ENCODE measurements around the gene NPSR1.
"Not testable (repeated sequence)": the region's sequence is repeated elsewhere in the genome, so short reads cannot be mapped to it uniquely, and the experiment has no call there.

Gene NPSR1

DNA sequence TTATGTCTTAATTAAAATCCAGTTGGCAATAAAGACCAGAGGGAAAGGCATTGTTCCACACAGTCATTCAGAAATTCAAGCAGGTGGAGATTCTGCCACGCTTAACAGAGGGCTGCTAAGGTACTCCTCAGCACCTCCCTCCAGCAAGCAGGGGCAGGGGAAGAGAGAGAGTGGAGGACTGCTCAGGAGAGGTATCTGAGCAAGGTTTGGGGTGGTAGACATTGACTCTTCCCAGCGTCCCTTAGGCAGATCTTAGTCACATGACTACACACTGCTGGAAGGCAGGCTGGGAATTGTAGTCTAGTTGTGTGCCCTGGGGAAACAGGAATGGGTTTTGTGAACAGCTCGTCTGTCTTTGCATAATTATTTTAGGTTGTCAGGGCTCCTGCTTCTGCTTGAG is 181.6 kb downstream of the NPSR1 start:
- DNase-seq: no peak

DNA sequence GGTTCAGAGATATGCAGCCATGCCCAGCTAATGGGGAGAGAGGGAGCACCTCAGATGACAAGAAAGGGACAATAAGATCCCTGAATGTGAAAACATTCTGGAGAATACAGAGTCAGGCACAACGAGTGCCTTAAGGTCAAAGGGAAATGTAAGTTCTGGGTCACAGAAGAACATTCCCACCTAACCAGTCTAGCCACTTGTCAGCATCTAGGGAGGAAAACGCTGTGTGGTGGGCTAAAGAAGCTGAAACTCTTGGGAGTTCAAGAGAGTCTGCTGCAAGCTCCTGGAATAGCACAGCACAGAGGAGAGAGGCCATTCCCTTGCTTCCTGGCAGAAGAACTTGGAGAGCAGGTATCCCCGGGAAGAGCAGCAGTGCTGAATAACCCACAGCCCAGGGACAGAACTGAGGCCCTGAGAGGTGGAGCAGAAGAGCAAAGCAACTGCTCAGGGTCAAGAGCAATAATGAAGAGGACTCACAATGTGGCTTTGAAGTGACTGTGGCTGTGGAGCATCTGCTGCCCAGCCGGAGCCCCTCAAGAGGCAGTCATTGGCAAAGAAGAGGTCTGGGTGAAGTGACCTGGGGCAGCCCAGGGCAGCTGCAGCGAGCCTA is 182.3 kb downstream of the NPSR1 start:
- no peak for DNase-seq

DNA sequence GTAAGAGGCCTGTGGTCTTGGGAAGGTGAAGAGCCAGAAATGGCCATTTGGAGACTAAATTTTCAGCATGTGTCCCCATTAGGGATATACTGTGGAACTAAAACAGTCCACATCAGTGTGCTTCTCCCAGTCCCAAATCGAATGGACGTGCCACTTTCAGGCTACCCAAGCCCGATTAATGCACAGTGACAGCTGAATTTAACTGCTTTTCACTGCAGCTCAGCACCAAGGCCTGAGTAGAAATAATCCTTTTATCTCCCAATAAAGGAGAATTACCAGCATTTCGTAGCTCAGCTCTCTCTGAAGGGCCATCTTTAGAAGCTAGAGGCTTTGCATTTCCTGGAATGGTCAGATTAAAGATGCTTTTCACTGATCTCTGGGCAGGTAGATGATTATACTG is 183.3 kb downstream of the NPSR1 start:
- DNase-seq: no peak

DNA sequence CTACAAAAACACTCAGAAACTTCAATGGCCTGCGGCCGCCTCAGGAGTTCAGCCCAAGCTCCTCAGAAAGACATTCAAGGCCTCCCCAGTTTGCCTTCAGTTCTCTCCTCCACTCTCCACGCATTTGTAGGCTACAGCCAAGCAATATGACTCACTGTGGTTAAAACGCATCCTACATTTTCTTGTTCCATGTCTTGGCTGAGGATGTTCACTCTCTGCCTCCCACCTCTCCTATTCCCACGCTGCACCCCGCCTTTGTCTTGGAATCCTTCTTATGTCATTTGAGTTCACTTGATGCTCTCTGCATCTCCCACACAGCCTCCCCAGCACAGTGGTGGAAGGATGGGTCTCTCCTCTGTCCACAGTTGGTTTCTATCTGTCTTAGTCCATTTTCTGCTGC is 184.8 kb downstream of the NPSR1 start:
- no peak for DNase-seq

DNA sequence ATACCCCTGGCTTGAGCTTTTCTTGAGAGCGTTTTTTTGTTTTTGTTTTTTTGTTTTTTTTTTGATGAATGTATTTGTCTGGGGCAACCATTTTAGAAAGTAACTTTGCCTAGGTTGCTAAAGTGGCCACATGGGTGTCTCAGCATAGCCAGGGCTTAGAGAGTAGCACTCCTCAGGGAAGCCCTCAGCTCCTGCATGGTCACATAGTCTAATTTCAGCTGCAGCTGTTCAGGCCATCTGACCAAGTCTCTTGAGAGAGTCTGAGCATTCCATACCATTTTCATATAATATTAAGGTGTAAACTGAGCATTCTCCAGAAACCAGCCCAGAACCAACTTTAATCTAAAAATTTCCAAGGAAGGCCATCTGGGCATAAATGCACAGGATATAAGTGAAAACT is 186.4 kb downstream of the NPSR1 start:
- no peak for DNase-seq

DNA sequence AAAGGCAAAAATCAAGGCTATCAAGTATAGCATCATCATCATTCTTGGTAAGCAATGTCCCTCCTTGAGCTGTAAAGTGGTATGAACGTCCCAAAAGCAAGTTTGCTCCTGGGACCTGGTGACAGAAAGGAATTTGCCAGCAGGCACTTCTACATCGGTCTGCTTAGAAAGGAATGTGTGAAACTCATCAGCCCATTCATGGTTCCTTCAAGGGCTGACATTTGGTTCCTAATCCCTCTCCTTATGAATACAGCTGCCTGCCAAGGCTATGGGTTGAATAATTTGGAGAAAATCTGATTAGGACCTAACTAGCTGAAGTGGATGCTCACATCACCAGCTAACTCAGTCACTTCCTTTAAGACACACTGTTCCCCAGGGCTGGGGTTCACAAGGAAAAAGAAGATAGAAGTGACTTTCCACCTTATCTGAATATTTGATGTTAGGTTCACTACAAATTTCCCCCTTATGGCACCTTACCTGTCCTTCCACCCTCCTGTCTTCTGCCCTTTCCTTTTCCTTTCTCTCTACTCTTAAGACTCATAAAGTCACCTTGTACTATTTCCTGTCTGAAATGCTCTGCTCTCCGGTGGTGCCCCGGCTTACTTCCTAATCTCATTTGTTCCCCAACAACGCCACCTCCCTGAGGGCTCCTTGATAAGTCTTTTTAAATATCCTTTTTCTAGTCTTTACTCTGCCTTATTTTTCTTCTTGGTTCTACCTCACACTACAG is 187.1 kb downstream of the NPSR1 start:
- no peak for DNase-seq

DNA sequence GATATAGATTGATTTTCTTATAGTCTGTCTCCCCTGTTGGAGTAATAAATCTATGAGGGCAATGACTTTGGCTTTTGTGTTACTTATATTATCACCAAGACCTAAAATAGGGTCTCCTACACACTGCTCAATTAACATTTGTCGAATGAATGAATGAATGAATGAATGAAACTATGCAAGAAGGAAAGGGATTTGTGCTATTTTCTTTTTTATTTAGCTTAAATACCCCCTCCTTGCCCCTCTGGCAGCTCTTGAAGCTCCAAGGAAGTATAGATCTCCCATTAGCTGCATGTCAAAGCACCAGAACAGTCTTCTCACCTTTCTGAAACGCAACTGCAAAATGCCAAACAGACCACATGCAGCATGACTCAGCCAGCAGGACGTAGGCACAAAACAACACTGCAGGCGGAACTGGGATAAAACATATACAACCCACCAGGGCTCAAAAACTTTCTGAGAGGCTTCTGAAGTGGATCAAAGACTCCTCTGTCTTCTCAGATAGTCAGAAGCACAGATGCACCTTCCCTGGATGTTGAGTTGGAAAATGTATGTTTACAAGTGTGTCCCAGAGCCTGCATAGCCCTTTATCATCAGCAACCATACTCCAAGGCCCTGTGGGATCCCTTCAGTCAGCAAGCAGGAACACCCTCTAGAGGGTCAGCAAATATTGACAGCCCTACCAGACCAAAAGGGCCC is 187.8 kb downstream of the NPSR1 start:
- DNase-seq: peak; percentile 50

DNA sequence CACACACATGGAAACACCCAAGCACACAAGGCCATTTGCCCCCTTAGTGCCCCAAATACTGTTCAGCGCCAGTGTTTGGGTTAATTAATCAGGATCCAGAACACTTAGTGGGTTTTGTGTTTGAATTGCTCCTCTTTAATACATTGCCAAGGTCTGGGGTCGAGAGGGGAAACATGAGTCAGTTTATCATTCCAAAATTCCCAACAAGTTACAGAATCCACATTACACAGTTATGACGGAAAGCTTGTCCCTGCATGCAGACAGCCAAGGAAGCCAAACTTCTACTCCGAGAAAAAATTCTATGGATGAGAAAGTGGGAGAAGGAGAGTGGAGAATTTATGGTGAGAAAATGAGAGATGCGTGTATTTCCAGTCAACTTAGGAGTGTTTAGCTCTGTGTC is 189.0 kb downstream of the NPSR1 start:
- DNase-seq: no peak

DNA sequence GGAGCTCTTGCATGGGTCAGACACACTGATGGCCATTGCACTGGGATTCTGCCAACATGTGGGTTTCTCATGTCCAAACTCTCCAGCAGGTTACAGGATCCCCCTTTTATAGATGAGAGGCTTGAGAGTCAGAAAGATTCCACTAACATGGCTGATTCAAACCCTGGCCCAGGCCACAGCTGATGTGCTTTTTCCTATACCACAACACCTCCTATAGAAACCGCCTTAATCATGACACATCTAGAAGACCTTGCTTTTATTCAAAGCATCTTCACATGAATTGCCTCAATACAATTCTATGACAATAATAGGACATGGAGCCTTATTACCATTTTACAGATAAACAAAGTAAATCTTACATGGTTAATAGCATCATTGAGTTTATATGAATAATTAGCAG is 190.7 kb downstream of the NPSR1 start:
- DNase-seq: no peak

DNA sequence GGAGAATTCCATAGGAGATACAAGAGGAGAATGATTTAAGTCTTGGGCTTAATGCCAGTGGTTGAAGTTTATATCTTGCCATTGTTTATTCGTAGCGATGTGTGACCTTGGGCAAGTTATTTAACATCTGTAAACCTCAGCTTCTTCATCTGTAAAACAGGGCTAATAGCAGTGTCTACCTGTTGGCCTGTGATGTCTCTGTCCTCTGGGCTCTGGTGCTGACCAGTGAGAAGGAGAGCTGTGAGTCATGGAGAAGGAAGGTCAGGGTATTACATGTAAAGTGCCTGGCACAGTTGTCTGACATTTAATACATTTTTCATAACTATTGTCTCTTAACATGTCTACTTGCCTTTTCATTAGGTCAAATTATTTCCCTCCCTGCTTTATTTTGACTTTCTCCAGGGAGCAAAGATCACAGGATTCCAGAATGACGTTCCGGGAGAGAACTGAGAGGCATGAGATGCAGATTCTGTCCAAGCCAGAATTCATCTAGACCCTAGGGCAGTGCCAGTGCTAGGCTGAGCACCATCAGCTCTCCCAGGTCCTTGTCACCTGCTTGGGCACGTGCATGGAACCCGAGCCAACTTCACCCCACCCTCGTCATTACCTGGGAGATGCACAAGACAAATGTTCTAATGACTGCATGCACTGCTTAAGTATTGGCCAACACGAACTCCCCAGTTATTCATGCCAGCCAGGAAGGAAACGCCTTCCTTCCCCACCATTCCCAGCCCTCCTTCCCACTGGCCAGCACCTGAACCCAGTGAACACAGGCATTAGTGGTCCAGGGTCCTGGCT is 191.3 kb downstream of the NPSR1 start:
- DNase-seq: no peak

DNA sequence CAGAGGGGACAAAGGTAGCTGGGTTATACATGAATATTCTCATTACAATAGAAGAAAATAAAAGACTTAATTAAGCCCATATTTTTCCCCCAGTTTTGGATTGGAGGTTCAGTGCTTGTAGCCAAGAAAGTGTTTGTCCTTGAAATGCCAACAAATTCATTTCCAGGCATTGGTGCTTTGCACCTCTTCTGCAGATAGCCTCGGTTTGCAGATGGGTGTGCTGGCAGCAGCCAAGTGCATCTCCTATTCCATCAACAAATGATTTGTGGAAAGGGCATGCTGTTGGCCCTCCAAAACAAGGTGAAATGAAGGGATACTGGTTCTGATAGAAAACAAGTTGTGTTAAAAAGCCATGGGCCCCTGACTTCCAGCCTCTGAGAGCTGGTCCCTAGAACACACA is 192.0 kb downstream of the NPSR1 start:
- no peak for DNase-seq

DNA sequence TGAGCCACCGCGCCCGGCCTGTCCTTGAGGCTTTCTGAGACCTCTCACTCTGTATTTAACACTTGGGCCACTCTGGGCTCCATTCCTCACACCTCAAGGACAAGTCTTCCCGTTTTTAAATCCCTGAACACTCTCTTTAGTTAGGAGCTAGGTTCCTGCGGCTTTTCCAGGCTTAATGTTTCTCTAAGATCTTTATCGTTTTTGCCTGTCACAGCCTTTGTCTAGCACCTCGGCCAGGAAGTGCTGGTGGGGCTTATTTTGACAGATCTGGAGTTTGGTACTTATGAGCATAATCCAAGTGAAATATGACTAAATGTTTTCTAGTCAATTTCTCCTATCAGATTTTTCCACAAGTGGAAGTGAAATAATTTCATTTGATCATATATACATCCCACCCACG is 192.7 kb downstream of the NPSR1 start:
- no peak for DNase-seq

DNA sequence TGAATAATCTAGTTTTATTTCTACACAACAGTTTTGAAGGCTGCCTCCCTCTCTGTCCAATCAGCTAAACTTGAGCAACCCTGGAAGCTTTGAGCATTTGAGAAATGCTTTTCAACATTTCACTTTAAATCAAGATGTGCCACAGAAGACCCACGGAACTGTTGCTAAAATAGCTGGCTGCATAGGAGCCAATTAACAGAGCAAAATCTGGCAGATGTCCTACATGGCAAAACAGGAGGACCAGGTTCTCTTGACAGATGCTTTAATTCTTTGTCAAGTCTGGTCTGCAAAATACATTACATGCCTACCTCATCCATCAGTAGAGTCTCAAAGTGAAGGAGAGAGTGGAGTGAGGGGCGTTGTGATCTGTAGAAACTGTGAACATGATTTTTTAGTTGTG is 193.4 kb downstream of the NPSR1 start:
- DNase-seq: no peak

DNA sequence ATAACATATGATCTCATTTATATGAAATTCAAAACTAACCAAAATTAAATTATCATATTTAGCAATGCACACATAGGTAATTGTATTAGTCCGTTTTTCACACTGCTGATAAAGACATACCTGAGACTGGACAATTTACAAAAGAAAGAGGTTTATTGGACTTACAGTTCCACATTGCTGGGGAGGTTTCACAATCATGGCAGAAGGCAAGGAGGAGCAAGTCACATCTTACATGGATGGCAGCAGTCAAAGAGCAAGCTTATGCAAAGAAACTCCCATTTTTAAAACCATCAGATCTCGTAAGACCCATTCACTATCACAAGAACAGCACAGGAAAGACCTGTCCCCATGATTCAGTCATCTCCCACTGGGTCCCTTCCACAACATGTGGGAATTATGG is 200.4 kb downstream of the NPSR1 start:
- DNase-seq: not testable (repeated sequence)

DNA sequence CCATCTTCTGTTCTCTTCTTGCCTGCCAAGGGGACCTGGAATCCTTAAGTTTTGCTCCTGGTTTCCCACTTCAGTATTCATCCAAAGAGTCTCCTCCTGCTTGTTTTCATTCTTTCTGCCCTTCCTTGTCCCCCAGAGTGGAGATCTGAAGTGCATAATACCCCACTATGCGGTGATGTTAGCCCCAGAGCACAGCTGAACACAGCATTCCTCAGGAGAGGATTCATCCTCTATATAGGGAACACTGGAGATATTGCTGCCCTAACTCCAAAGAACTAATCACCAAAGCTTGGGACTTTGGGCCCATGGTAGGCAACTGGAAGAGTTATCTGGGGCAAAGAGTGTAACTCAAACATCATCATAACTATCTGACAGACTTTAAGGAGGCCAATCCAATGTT is 201.3 kb downstream of the NPSR1 start:
- not testable (repeated sequence) for DNase-seq

DNA sequence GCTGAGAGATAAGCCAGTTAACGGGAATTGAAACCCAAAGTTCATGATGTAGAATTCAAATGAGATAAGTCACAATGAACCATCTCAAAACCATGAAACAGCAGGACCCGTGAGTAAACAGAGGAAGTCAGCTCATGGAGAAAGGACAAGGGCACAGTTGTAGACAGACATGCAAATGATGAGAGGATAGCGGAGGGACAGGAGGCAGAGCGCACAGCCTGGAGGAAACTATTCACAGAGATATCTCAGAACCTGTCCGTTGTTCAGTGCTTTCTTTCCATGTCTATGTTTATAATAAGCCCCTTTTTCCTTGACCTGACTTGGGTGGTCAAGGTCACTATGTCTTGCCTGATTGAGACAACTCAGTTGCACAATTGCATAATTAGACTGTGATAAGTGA is 208.2 kb downstream of the NPSR1 start:
- DNase-seq: not testable (repeated sequence)

DNA sequence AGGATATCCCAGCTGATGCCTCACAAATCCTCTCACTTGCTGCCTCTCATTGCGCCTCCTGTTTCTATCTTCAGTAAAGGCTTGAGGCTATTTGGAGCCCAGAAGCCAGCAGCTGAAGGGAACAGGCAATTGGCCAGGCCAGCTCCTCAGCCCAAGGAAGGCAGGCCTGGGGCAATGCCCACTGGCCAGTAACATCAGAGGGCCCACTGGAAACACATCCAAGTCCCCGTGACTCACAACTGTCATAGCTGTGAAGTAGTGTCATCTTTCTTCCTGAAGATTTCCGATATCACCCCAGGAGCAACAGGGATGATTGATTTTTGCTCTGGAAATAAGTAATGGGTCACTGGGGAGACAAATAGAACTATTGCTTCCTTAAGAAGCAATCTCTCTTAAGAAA is 209.3 kb downstream of the NPSR1 start:
- DNase-seq: not testable (repeated sequence)

DNA sequence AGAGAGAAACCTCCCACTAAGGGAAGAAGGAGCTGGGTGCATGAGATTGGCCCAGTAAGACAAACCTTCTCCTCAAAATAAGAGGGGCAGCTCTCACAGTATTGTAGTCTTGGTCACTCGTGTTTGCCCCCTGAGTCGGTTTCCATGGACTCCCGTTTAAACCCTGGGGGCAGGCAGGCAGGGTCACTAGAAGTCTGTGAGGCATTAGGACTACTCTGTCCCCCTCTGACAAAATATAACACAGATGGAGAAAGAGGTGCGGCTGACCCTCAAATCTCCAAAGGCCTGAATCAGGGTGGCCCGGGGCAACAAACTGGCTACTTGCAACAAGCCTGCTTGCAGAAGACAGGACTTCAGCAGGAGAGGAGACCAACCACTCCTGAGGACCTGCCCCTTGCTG is 210.6 kb downstream of the NPSR1 start:
- DNase-seq: not testable (repeated sequence)

DNA sequence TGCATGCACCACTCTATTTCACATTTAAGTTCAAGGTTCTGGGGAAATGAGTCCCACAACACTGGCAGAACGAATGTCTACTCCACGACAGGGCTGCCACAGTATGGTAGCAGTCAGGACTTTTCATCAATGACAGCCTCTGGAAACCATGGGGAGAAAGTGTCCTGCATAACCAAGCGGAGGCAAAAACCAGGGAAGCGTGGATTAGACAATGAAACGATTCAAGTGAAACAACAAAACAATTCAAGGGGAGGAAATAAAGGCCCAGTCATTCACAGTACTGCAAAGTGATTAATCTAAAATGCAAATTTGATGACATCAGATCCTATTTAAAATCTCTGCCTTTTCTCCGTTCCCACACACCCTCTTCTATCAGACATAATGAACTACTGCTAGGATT is 211.0 kb downstream of the NPSR1 start:
- DNase-seq: no peak

DNA sequence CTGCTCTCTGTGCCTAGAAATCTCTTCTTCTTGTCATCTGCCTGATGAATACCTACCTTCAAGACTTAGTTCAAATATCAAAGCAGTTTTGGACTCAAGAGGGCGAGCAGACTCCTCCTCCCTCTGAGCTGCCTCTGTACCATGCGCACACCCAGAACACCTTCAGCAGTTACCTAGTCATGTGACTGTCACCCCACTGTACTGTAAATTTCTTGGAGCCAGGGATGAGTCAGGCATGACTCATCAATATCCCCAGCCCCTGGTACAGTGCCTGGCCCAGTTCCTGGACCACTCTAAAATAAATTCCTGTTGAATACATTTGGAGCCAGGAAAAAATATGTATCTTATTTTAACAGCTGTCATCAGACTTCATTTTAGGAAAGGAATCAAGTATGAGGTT is 212.0 kb downstream of the NPSR1 start:
- DNase-seq: not testable (repeated sequence)

DNA sequence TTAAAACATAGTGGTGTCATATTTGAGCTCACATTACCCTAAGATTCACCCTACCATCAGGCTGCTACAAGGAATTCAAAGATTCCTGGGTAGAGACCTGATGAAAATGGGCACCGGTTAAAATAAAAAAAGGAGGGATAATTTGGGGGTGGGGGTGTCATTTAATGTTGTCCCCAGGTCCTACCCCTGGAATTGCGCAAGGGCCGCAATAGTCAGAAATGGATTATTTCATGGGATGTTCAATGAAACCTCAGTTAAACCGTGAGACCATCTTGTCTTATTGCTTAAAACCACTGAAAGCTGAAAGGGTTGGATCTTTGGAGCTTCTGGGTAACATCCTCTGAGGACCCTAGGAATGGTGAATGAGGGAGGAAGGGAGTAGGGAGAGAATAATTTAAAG is 216.3 kb downstream of the NPSR1 start:
- DNase-seq: not testable (repeated sequence)

DNA sequence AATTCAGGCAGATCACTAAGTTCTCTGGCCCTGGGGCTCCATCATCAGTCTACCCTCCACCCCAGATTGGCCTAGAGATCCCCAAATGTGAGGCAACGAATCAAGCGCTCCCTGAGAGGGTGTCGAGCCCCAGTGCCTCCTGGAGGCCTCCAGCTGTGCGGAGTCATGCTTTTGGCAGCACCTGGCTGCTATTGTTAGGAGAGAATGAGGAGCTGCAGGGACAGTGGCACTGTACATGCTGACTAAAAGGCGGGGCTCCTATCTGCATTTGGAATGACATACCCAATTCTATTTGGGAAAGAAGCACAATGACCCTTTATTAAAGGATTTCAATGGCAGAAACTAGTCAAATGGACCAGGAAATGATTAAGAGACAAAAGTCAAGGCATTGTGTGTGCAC is 217.5 kb downstream of the NPSR1 start:
- no peak for DNase-seq

DNA sequence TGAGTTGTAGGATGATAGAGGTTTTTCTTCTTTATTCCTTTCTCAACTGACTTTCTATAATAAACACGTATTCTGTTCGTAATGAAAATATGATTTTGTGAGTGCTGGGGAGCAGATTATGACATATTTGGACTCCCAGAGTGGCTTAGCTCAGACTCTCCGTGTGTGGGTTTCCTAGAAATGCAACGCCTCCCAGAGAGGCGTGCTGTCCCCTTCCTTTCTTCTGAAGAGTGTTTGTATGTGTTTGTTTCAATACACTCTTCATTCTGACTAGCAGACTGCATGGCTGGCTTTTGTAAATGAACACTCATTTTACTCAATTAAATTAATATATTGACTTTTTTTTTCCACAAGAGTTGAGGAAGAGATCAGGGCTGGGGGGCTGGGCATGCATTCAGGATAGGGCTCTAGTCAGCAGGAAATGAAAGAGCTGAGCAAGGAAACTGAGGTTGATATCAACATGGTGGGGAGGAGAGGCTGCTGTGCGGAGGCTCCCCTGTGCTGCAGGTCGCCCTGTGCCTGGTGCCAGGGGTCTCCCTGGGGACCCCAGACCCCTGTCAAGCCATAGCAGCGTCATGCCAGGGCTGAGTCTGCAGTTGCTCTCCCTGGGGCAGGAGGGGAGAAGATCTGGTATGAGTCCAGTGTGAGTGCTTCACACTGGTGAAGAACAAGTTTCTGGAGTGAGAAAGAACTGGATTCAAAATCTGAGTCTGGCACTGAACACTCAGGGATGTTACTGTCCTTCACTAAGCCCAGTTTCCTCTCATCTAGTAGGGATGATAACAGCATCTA is 221.1 kb downstream of the NPSR1 start:
- not testable (repeated sequence) for DNase-seq

Data from NCI-H1092 treated with DMSO at 0.1 percent for 48 hours (cell line).